Renal cortex interstitium (tissue), 11 donors: ENCODE results near the gene HIRA. TPM values are rescaled to one million over a fixed set of nuclear protein-coding genes. Genes with fewer than 3 reads are reported as not detected.
"Not testable (repeated sequence)": the region's sequence is repeated elsewhere in the genome, so short reads cannot be mapped to it uniquely, and the experiment has no call there.

Source experiments
- DNase-seq, 11 donors: peaks; one replicate each; pipeline ENCODE4 v3.0.0-alpha.2; 2013; ENCODE audit warnings: low read depth in 9 of 11, low spot score in 4 of 11; ENCODE audit errors: extremely low read depth in 1 of 11
- polyA plus RNA-seq, 3 donors: library from polyadenylated mRNA; unstranded; fragments of 120-200 nt; gene quantifications; one replicate each; pipeline ENCODE4 v1.2.1, GENCODE V29; 2013; ENCODE audit not compliant: insufficient read length in 3 of 3

The HIRA gene
- polyA plus RNA-seq, 3 donors, result 29.9 to 37.5 (median 33.3) TPM

- no peak for DNase-seq
Observed at GRCh38 chr22:19374410-19374809, 57.1 kb downstream of the HIRA start.

- DNase-seq, result no peak
Observed at GRCh38 chr22:19373450-19373849, 58.1 kb downstream of the HIRA start.

- no peak for DNase-seq
Observed at GRCh38 chr22:19371893-19372292, 59.6 kb downstream of the HIRA start.

- no peak for DNase-seq
Observed at GRCh38 chr22:19368876-19369275, 62.7 kb downstream of the HIRA start.

GRCh38 chr22:19367763-19368367 lies 63.7 kb downstream of the HIRA start:
- DNase-seq, result no peak

- not testable (repeated sequence) for DNase-seq
Observed at GRCh38 chr22:19363541-19363940, 68.0 kb downstream of the HIRA start.

GRCh38 chr22:19361501-19362103 lies 69.9 kb downstream of the HIRA start:
- peak in 2 of 11 donors; percentile 0 for DNase-seq

- no peak for DNase-seq
Observed at GRCh38 chr22:19360862-19361261, 70.7 kb downstream of the HIRA start.

- no peak for DNase-seq
Observed at GRCh38 chr22:19360300-19360792, 71.2 kb downstream of the HIRA start.

- DNase-seq, result no peak
Observed at GRCh38 chr22:19359554-19360299, 71.8 kb downstream of the HIRA start.

- no peak for DNase-seq
Observed at GRCh38 chr22:19358703-19359553, 72.6 kb downstream of the HIRA start.

GRCh38 chr22:19358195-19358594 lies 73.3 kb downstream of the HIRA start:
- DNase-seq, result no peak

GRCh38 chr22:19357270-19358105 lies 74.0 kb downstream of the HIRA start:
- no peak for DNase-seq

- DNase-seq, result no peak
Observed at GRCh38 chr22:19356708-19357269, 74.7 kb downstream of the HIRA start.

GRCh38 chr22:19355413-19356157 lies 75.9 kb downstream of the HIRA start:
- no peak for DNase-seq

GRCh38 chr22:19354201-19354600 lies 77.3 kb downstream of the HIRA start:
- no peak for DNase-seq

GRCh38 chr22:19353363-19354131 lies 78.0 kb downstream of the HIRA start:
- DNase-seq, result no peak
